Smooth muscle cell of the brain vasculature (primary cell): Measurements from ENCODE around the gene MXD3.
"Not testable (repeated sequence)": the region's sequence is repeated elsewhere in the genome, so short reads cannot be mapped to it uniquely, and the experiment has no call there.

Experiments
- DNase-seq: peaks from one replicate; pipeline ENCODE4 v3.0.0-alpha.2; 2012; ENCODE audit warnings: low read depth, low spot score

Gene MXD3

DNA sequence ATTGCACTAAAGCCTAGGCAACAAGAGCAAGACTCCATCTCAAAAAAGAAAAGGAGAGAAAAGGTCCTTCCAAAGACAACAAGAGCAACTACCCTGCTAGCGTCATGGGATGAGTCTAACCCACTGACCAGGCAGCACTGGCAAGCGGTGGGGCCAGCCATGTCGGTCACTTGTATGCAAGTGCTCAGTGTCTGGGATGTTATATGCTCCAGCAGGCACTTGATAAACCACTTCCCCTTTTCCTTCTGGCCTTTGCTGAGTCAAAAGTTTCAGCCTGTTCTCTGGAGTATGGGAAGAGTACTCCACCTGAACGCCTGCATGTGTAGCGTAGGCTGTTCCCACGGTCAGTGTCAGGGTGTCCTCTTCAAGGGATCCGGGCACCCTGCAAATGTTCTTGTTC lies 9.2 kb upstream of the MXD3 start:
- no peak for DNase-seq

DNA sequence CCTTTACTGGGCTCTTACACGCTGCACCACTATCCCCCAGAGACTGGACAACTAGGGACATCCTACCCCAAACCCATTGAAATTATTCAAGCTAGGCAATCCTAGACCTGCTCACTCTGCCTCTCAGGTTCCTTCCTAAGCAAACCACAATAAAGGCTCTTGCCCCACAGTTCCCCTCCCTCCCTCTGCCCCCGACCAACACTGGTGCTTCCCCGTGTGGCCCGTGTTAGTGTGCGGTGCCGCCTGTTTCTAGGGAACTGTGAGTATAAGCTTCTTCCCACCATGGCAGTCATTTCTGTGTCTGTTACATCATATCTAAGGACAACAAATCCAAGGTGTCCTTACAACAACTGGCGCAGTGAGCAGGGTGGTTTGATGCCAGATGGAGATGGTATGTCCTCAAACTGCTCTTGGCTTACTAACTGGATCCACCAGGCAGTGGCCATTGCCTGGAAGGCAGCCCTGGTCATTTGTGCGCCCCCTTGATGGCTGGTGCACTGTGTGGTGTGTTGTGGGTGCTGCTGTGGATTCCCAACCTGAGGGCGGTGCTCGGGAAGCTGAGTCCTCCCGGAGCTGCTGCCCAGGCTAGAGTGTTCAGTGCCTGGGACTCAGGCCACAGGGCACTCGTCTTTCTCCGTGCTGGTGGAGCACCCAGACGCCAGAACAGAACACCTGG lies 8.4 kb upstream of the MXD3 start:
- no peak for DNase-seq

DNA sequence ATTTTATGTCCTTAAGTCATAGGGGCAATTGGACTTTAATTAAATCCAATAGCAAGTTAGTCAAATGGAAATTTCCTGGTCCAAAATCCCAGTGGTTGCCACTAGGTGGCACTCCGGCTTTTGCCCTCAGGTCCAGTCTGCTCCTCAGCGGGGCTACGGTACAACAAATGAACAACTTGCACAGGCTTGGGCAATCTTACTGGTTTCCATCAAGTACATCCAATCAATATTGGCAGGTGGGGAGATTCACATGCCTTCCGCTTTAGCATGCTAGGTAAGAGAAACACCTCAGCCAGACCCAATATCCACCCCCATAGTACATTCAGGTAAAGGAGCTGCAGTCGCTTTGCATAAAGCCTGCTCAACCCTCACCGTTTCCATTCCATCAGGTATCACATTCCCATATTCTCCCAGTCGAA lies 6.3 kb upstream of the MXD3 start:
- peak; percentile 56 for DNase-seq

DNA sequence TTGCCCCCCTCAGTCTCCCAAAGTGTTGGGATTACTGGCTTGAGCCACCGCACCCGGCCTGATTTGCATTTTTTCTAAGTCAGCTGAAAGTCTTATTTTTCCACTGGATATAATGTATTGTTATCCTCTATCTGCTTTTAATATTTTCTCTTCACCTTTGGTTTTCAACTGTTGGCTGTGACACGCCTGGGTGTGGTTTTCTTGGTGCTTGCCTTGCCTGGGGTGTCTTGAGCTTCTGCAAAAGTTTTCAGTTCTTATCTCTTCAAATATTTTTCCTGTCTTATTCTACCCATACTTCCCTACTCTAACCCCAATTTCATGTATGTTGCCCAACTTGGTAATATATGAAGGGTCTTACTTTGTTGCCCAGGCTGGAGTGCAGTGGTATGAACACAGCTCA lies 4.3 kb upstream of the MXD3 start:
- DNase-seq, result no peak

DNA sequence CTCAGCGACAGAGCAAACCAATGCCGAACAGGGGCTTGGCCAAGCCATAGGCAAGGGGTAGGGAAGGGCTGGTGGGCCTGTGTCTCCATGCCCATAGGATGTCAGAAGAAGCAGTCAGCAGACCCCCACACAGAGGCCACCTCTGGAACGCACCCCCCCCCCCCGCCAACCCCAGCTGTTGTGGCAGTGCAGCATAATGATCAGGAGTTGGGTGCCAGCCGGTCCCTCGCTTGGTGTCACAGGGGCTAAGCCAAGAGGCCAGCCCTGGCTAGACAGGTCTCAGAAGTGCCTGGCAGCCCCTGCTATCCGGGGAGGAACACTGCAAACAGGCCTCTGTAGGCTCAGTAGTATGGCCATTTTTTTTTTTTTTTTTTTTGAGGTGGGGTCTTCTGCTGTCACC lies 3.7 kb upstream of the MXD3 start:
- no peak for DNase-seq

DNA sequence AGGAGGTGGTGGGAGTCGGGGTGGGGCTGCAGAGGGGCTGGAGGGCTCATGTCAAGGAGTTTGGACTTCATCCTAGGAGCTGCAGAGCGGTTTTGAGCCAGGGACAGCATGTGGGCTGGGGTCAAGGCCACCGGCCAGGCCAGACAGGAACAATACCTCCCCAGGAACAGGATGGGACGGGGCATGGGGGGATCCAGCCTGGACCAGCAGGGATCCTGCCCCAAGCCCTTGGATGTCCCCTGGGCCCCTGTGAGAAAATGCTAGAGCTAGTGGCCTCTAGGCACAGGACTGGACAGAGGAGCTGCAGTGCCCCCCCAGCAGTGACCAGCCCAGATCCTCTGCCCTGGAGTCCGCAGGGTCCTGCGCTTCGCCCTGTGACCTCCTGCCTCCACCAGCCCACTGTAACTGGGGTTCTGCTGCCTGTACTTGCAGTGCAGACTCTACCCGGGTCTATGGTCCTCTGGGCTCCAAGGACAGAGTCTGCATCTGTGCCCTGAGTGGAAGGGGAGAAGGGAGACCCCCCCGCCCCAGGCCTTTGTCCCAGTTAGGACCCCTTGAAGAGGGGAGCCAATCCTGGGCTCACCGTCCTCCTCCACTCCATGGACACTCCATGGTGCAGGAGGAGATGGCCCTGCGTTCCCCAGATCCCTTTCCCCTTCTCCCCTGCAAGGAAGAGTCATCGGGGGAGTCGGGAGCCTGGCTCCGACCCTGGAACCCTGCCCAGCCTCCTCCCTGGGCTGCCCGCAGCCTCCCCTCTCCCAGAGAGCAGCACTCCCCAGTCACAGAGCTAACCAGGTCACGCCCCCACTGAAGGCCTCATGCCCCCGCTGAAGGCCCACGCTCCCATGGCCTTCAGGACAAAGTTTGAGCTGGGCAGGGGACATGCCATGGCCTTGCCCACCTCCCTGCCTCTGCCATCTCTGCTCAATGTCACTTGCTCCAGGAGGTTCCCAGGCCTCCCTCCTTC lies 3.0 kb upstream of the MXD3 start:
- no peak for DNase-seq

DNA sequence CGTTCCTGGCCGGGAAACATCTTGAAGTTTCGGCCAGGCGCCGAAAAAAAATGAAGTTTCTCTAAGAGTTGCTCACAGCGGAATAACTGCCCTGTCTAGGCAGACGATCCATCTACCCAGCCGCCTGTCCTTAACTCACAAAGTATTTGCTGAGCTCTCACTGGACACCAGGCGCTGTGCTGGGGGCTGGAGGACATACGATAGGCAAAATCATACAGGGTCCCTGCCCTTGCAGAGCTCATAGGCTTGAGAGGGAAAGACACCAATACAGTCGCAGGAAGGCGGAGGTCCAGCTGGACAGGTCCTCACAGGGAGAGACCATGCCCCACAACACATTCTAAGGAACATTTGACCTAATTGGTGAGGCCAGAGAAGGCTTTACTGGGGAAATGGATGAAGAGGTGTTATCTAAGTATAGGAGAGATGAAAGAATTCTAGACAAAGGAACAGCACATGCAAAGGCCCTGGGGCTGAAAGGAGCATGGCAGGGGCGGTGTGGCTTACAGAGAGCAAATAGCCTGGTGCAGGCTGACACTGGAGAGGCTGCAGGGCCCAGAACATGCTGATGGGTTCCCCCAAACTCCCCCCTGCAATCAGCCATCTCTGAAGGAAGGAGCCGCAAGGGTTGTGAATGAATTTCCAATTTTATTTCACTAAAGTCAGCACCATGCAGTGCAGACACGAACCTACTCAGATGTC lies 2.0 kb upstream of the MXD3 start:
- DNase-seq, result no peak

DNA sequence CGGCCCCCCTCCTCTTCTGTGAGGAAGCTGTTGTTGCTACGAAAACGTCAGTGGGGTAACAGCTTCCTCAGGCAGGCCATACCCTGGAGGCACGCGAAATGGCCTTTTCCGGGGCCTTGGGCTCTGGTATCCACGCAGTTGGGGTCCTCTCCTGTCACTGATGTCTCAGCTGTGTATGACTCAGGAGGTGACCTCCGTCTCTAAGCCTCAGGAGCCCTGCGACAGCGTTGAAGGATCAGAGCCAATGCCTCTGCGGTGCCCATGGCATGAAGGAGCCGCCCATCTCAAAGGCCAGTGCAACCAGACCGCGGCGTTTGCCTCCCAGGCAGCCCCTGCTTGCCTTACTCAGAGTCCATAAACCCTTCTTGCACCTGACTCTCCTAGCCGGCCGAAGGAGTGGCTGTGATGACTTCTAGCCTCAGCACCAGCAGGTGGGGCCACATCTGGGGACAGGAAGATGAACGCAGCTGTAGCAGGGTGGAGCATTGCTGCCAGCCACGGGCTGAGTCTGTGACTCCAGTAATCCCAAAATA lies 1.0 kb upstream of the MXD3 start:
- no peak for DNase-seq

DNA sequence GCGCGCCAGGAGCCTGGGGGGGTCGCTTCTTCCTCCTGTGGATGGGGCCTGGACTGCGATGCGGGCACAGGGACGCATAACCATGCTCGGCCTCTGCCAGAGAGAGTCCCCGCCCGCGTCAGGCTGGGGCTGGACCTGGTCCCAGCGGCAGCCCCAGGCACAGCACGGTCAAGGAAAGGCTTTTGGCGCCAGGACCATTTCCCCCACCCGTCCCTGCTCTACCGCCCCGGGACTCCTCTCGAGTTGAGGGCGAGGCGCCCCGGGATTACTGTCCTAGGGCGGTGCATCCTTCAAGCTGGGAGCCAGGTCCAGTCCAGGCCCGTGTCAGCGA lies 341 bp downstream of the MXD3 start:
- no peak for DNase-seq

DNA sequence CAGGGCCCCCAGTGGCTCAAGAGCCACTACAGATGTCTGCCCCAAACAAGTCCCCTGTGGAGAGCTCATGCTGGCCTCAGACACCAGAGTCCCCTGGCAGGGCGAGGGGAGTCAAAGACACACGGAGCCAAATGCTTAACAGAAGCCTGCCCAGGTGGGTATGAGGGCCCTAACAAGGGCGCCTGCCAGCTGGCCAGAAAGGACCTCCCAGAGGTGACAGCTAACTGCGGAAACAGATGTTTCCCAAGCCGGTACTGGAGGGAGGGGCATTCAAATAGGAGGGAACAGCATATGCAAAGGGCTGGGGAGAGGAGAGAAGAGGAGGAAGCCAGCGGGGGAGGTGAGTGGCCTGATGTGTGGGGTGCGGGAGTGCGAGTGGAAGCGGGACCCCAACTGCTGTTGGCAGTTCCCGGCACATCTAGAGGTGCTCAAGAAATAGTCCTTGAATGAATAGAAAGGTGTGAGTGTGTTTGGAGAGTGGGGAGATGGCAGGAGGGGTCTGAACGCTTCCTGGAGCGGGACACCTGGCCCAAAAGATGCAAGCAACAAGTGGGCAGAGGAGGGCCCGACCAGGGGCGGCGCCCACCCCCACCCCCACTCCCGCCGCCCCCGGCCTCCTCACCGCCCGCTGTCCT lies 824 bp downstream of the MXD3 start:
- no peak for DNase-seq

DNA sequence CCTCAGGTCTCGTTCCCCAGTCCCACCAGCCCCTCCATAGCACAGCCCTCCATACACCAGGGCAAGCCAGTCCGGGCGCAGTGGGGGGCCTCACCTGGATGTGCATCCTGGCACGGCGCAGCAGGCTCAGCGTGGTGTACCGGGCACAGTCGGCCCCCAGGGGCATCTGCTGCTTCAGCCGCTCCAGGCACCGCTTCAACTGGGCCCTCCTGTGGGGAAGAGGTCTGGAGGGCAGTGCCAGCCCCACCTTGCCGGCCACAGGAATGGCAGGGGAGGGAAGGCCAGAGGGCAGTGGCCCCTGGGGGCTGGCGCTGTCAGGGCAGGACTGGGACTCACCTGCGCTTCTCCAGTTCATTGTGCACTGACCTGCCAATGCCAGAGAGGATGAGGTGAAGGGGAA lies 1.4 kb downstream of the MXD3 start:
- no peak for DNase-seq

DNA sequence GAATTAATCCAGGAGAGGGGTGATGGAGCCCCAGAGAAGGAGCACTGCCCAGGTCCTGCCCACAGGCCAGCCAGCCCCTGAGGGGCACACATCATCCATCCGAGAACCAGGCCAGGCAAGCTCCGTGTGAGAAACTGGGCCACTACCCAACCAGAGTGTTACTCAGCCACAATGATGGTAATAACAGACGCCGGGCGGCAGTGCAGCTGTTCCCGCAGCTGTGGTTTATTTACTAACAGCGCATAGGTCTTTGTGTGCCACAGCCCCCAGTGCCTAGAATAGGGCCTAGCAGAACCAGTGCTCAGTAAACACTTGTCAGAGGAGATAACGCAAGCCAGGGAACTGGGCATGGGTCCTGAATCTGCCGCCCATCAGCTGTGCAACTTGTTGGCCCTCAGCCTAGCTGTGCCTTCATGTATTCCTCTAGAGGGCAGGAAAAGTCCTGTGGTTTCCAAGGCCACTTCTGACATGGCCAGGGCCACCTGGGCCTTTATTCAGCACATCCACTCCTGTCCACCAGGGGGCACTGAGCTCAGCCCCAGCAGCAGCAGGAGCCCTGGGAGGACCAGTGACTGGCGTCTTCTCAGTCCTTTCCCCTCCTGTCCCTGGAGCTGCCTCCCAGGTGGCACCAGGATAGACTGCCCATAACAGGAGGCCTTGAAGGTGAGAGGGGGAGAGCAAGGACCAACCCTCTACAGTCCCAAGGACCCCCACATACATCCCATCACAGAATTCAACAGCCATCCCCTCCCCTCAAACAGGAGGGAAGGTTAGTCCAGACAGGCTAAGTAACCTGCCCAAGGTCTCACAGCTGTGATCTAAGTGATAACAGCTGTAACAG lies 2.1 kb downstream of the MXD3 start:
- DNase-seq, result no peak

DNA sequence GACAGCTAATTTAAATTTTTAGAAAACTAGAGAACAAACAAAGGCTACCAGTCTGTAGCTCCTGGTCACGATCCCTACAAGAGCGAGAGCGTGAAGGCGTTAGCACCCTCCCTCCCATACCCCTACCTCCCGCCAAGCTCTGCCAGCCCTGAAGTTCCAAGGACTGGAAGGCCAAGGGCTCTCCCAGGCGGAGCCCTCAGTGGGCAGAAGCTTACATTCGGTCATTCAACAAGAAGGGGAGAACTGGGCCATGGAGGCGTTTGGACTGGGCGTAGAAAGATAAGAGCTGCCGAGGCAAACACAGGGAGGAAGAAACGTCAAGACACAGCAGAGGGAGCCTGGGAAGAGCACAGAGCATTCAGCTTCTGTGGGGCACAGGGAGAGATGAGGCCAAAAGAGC lies 3.0 kb downstream of the MXD3 start:
- no peak for DNase-seq

DNA sequence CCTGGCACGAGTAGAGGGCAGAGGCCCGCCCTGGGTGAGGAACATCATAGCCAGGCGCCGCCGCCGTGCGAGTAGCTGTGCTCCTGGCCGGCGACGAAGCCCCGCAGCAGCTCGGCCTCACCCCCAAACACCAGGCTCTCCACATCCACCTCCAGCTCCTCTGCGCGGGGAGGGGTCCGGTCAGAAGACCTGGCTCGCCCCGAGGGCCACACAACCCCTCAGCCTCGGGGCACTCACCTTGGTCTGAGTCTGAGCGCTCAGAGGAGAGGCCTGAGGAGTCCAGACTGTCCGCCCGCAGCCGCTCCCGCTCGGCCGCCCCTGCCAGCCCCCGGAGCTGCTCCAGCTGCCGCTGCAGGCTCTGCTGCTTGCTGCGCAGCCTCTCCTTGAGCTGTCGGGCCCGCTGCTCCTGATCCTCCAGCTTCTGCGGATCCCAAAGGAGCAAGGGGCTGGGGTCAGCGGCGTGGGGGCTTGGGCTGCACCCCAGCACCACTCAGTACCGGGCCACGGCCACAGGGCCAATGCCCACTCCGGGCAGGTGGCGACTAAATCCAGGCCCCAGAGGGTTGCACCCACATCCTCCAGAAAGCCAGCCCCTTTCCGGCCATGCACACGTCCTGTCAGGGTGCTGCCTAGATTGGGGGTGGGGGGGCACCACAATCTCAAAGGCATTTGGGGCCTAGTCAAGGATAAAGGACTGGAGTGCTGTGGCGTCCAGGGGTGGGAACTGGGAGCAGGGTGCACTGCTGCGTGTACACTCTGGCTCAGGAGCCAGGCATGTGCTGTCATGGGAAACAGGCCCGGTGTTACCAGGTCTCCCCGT lies 3.9 kb downstream of the MXD3 start:
- no peak for DNase-seq

DNA sequence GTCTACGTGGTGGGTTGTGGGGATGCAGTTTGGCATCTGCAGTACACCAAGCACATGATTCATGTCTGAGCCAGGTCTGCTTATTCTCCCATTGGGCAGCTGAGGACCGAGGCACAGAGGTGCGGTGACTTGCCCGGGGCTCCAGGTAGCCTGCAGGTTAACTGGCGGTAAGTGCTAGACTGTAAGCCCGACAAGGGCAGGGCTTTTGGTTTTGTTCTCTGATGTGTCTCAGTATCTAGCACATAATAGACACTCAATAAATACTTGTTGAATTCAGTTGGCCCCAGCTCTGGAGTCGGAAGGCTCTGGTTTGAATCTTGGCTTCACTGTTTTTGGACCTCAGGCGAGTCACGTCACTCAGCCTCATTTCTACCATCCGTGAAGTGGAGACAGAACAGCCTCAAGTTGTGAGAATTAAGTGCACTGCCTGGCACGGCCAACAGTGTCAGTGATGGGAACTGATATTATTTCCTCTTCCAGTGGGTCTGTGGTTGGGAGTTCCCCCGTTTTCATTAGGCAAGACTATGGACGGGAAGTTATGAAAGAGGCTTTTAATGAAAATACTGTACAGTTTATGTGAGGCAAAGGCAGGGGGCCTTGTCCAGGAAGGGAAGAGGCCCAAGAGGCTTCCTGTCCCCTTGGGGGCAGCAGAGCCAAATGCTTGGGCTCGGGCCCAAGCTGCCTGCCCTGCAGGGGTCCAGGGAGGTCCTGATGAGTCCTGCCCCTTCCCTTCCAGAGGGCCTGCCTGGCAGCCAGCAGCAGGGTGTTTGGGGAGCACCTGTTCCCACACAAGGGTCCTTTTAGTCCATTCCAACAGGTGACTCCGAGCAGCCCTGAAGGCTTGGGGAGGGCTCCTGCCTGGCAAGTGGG lies 4.8 kb downstream of the MXD3 start:
- DNase-seq, result no peak

DNA sequence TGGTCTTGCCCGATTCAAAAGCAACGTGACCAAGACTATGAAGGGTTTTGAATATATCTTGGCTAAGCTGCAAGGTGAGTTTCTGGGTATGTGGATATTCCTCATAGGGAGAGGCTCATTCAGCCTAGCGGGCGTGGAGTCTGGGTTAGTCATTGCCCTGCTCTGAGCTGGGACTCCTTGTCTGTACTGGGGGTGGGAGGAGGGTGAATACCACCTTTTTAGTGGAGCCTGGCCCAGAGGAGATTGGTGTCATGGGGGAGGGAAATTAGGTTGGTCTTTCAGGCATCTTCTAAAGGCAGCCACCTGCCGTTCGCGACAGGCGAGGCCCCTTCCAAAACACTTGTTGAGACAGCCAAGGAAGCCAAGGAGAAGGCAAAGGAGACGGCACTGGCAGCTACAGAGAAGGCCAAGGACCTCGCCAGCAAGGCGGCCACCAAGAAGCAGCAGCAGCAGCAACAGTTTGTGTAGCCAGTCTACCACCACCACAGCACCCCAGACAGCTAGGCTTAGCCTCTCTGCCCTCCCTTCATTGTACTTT lies 5.5 kb downstream of the MXD3 start:
- DNase-seq, result not testable (repeated sequence)

DNA sequence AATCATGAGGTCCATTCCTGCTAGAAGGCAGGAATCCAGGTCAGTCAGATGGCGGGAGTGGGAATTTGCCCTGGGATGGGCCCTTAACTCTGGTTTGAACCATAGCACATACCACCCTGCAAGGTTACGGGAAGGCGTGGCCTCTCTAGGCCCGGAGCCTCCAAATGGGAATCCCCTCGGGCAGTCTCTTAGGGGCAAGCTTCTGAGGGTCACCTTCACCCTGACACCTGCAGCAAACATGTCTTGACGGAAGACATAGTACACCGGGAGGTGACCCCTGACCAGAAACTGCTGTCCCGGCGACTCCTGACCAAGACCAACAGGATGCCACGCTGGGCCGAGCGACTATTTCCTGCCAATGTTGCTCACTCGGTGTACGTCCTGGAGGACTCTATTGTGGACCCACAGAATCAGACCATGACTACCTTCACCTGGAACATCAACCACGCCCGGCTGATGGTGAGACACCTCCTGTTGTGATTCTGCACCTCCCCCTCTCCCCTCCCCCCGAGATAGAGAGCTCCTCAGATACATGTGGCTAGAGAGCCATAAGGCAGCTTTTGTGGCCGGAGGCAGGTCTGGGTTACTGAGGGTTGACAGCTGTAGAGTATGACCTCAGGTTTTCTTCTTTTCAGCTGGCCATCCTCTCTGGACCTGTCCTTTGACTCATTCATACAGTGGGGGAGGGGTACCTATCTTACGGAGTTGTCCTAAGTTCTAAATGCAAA lies 7.1 kb downstream of the MXD3 start:
- no peak for DNase-seq

DNA sequence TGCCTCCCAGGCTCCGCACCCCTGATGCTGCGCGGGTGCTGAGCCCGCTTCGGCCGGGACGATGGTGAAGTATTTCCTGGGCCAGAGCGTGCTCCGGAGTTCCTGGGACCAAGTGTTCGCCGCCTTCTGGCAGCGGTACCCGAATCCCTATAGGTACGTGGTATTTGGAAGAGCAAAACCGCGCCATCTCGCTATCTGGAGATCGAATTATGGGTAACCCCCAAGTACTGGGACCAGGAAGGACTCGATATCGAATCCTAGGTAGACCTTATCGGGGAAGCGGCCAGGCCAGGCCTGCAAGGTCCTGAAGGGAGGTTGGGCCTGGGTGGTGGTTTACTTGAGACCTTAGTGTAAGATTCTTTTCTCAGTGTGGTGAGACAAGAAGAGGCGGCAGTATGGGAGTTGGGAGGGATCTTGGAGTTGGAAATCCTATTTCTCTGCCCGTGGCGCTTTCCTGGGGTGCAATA lies 7.7 kb downstream of the MXD3 start:
- DNase-seq, result no peak
